NCI-H82 (cell line): ENCODE data around the gene TUBE1.
A peak's percentile ranks its signal among the peaks of the same experiment; 100 is the strongest.
"Not testable (repeated sequence)": the region's sequence is repeated elsewhere in the genome, so short reads cannot be mapped to it uniquely, and the experiment has no call there.

Experiments
- DNase-seq: peaks from one replicate; lab custom pipeline; 2025; lab: John Stamatoyannopoulos, UW

The TUBE1 gene

GRCh38 chr6:112062966-112063365 lies 24.3 kb downstream of the TUBE1 start:
- DNase-seq, result no peak

- DNase-seq, result no peak
Measured at GRCh38 chr6:112061605-112062004, 25.7 kb downstream of the TUBE1 start.

- DNase-seq, result no peak
Measured at GRCh38 chr6:112058243-112059032, 28.8 kb downstream of the TUBE1 start.

GRCh38 chr6:112054555-112055190 lies 32.6 kb downstream of the TUBE1 start:
- DNase-seq, result no peak

GRCh38 chr6:112054001-112054400 lies 33.3 kb downstream of the TUBE1 start, which contains the start of gene CCN6:
Gene CCN6, plus strand, starts transcription at chr6:112054104. Its CDS starts 254 bp downstream, at chr6:112054358.
- no peak for DNase-seq

GRCh38 chr6:112051251-112051740 lies 36.0 kb downstream of the TUBE1 start:
- not testable (repeated sequence) for DNase-seq

- no peak for DNase-seq
Measured at GRCh38 chr6:112050429-112050828, 36.9 kb downstream of the TUBE1 start.

- no peak for DNase-seq
Measured at GRCh38 chr6:112049996-112050395, 37.3 kb downstream of the TUBE1 start.

GRCh38 chr6:112049026-112049799 lies 38.1 kb downstream of the TUBE1 start:
- DNase-seq, result no peak

GRCh38 chr6:112047523-112047922 lies 39.8 kb downstream of the TUBE1 start:
- DNase-seq, result not testable (repeated sequence)

GRCh38 chr6:112044856-112045255 lies 42.4 kb downstream of the TUBE1 start:
- DNase-seq, result no peak

GRCh38 chr6:112044196-112044595 lies 43.1 kb downstream of the TUBE1 start:
- no peak for DNase-seq

GRCh38 chr6:112043032-112044007 lies 44.0 kb downstream of the TUBE1 start:
- peak; percentile 98 for DNase-seq

GRCh38 chr6:112041535-112041934 lies 45.7 kb downstream of the TUBE1 start:
- no peak for DNase-seq

- peak; percentile 6 for DNase-seq
Measured at GRCh38 chr6:112040956-112041355, 46.3 kb downstream of the TUBE1 start.

GRCh38 chr6:112039431-112039770 lies 47.9 kb downstream of the TUBE1 start:
- DNase-seq, result no peak

GRCh38 chr6:112038756-112039430 lies 48.4 kb downstream of the TUBE1 start:
- DNase-seq, result no peak

- DNase-seq, result no peak
Measured at GRCh38 chr6:112038268-112038667, 49.0 kb downstream of the TUBE1 start.

GRCh38 chr6:112037783-112038216 lies 49.5 kb downstream of the TUBE1 start:
- DNase-seq, result no peak

- DNase-seq, result no peak
Measured at GRCh38 chr6:112036088-112036637, 51.1 kb downstream of the TUBE1 start.
